ENCODE results near the gene JADE1.

Gene JADE1

DNA sequence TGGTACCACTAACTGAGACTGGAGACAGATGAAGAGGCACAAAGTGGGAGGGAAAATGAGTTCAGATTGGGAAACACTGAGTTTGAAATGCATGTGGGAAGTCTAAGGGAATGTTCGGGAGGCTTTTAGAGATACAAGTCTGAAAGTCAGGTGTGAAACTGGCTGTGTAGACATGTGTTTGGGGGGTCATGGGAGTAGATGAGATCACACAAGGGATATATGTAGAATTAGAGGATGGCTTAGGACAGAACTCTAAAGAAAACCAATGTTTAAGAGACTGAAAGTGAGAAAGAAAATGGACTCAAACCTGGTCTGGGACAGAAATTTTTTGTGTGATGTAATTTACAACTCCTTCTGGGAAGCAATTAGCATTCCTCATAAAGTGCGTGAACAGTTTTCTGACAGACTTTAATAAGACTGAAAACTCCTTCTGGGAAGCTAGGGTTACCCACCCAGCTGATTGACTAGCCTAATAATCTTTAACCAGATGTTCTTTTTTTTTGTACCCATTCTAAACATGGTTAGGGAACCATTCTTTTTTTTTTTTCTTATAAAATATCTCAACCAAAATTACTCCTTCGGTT, 8.7 kb upstream of the JADE1 start:
- H3K27me3 ChIP-seq = no peaks in the 10 kb centered on the region
- no peak for DNase-seq
- H3K4me3 ChIP-seq = no peak overlapping the region
- no peaks in the 10 kb centered on the region for H3K9me3 ChIP-seq
- H3K4me1 ChIP-seq = no peaks in the 10 kb centered on the region
- H3K27ac ChIP-seq = no peak overlapping the region
- intact Hi-C loops (cut with DNase I; ENCODE audit: low total_unique reads) = no loop called here
- no peaks in the 10 kb centered on the region for H3K36me3 ChIP-seq
- TF ChIP-seq, protein P1, sequence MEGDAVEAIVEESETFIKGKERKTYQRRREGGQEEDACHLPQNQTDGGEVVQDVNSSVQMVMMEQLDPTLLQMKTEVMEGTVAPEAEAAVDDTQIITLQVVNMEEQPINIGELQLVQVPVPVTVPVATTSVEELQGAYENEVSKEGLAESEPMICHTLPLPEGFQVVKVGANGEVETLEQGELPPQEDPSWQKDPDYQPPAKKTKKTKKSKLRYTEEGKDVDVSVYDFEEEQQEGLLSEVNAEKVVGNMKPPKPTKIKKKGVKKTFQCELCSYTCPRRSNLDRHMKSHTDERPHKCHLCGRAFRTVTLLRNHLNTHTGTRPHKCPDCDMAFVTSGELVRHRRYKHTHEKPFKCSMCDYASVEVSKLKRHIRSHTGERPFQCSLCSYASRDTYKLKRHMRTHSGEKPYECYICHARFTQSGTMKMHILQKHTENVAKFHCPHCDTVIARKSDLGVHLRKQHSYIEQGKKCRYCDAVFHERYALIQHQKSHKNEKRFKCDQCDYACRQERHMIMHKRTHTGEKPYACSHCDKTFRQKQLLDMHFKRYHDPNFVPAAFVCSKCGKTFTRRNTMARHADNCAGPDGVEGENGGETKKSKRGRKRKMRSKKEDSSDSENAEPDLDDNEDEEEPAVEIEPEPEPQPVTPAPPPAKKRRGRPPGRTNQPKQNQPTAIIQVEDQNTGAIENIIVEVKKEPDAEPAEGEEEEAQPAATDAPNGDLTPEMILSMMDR (IDR thresholded peaks at IDR 0.05) = no peak

- intact Hi-C loops (cut with DNase I; ENCODE audit: low total_unique reads) = no loop called here
- Histone ChIP-seq H3K4me3 (no peak overlapping the region), H3K27ac (no peak overlapping the region), H3K27me3 (no peaks in the 10 kb centered on the region), H3K36me3 (no peaks in the 10 kb centered on the region), H3K4me1 (no peaks in the 10 kb centered on the region), H3K9me3 (no peaks in the 10 kb centered on the region)
- TF ChIP-seq, protein P1 (IDR thresholded peaks at IDR 0.05) = no peak
- no peak for DNase-seq
Observed at GRCh38 chr4:128802680-128803628, 6.5 kb upstream of the JADE1 start.

DNA sequence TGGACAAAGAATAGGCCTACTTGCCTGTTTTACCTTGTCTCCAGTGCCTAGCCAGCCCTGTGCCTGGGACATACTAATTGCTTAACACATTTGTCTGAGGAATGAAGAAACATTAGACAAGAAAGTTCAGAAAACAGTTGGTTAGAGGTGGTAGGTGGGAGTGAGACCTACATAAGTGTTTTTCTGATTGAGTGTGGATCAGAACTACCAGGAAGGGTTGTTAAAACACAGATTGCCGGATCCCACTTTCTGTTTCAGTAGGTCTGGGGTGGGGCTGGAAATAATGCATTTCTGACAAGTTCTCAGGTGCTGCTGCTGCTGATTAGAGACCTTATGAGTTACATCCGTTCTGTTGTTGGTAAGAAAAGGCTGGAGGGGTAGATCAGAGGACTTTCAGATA, 5.7 kb upstream of the JADE1 start:
- intact Hi-C loops (cut with DNase I; ENCODE audit: low total_unique reads) = no loop called here
- H3K4me3 ChIP-seq = no peak overlapping the region

DNA sequence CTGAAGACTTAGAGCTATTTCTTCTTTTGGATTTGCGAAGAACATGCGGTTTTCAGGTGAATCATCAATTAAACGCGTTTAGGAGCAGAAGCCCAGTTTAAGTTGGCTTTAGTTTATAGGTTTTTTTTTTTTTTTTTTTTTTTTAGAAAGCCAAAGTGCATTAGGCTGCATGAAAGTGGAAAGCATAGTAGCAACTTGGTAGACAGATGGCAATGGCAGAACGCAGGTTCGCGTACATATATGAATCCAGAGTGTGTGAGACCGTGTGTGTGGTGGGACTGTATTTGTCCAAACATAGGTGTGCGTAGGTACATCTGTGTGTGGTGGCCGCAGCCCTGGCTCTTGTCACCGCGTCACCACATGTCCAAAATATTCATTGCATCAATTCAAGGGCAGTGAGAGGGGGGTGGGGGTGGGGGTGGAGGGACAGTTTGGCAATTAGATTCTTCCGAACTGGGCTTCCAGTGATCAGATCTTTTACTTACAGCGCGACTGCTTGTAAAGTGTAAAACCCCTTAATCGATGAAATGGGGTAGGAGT, 901 bp downstream of the JADE1 start:
- no peaks in the 10 kb centered on the region for H3K27me3 ChIP-seq
- H3K4me1 ChIP-seq = peaks cover 0 to 11% (median 4%) of the 10 kb centered on the region in 4 donors
- intact Hi-C loops (cut with DNase I; ENCODE audit: low total_unique reads) = loop anchor here (5.0 to 10.0 kb wide), 2 partner anchors 54 to 523 kb away; partner anchors contain the start of gene PGRMC2
- H3K36me3 ChIP-seq = no peaks in the 10 kb centered on the region
- H3K9me3 ChIP-seq = no peaks in the 10 kb centered on the region
- peak; percentile 46 to 70 for DNase-seq
- peak overlapping the region; percentile 88 to 92 for H3K27ac ChIP-seq
- TF ChIP-seq, protein P1 (IDR thresholded peaks at IDR 0.05) = no peak
- H3K4me3 ChIP-seq = peak overlapping the region; percentile 73 to 95

More for the DNA sequence above, 5.7 kb upstream of the JADE1 start:
- Histone ChIP-seq H3K27ac (no peak overlapping the region), H3K36me3 (no peaks in the 10 kb centered on the region), H3K4me1 (no peaks in the 10 kb centered on the region), H3K9me3 (no peaks in the 10 kb centered on the region), H3K27me3 (no peaks in the 10 kb centered on the region)
- TF ChIP-seq, protein P1 (IDR thresholded peaks at IDR 0.05) = no peak
- no peak for DNase-seq

DNA sequence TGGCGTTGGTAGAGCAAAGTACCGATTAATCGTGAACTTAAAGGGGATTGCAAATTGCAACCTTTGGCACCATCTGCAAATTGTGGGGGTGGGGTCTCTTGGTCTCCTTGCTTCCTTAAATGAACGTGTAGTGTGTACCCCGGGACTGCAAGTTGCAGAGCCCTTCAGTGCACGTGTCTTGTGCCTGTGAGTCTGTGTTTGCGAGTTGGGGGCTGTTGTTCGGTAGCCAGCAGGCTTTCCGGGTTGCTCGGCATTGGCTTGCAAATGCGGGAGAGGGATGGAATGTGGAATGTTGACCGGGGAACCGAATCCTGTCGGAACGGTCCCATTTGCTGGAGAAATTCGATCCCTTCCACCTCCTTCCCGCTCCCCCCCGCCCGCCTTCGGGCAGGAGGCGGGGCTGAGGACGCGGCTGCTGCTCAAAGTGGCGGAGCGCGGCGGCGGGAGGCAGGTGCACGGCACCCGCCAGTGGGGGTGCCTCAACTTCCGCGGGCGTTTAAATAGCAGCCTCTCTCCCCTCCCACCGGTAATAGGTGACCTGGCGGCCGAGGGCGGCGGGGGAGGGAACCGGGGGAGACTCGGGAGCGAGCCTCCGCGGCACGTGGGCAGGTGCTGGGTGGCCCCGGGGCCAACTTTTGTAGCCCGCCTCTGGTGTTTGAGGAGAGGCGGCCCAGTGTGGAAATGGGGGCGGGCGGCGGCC, 1.5 kb downstream of the JADE1 start:
- peak; percentile 82 to 91 for DNase-seq
- H3K4me3 ChIP-seq = peak overlapping the region; percentile 73 to 95
- TF ChIP-seq, protein P1 (IDR thresholded peaks at IDR 0.05) = no peak
- peaks cover 0 to 13% (median 6%) of the 10 kb centered on the region in 4 donors for H3K4me1 ChIP-seq
- peak overlapping the region; percentile 88 to 92 for H3K27ac ChIP-seq
- no peaks in the 10 kb centered on the region for H3K27me3 ChIP-seq
- no peaks in the 10 kb centered on the region for H3K9me3 ChIP-seq
- intact Hi-C loops (cut with DNase I; ENCODE audit: low total_unique reads) = loop anchor here (5.0 to 10.0 kb wide), 2 partner anchors 54 to 524 kb away; partner anchors contain the start of gene PGRMC2
- H3K36me3 ChIP-seq = no peaks in the 10 kb centered on the region

Measured in tibial artery (tissue), 4 donors.